Right lobe of liver (tissue), 6 donors: ENCODE results near the gene NKG7. TPM values are rescaled to one million over a fixed set of nuclear protein-coding genes. Genes with fewer than 3 reads are reported as not detected.
A peak's percentile ranks its signal among the peaks of the same experiment; 100 is the strongest.

Experiments used
- ATAC-seq, 4 donors: fragments of 200-7000 bp; cut with Tn5 transposase; one replicate each; pipeline ENCODE4 v1.9.1; 2020; ENCODE audit warnings: mild to moderate bottlenecking in 4 of 4, moderate library complexity in 4 of 4
- DNase-seq, 3 donors: peaks; one replicate each; pipeline ENCODE4 v3.0.0-alpha.2; 2020
- H3K27ac ChIP-seq, 3 donors: fragments of 200-600 bp; one replicate each; pipeline ENCODE4 v1.8.0; 2022
- H3K27me3 ChIP-seq, 2 donors: fragments of 200-600 bp; one replicate each; pipeline ENCODE4 v1.8.0; 2022
- H3K36me3 ChIP-seq, 4 donors: fragments of 200-600 bp; sonication (generic) in 1 of 4; one replicate each; pipeline versions ENCODE4 v1.5.1 to v1.8.0; 2017 to 2022; ENCODE audit warnings: control low read depth in 1 of 4
- H3K4me1 ChIP-seq, 4 donors: fragments of 200-600 bp; sonication (generic) in 1 of 4; one replicate each; pipeline versions ENCODE4 v1.5.1 to v1.8.0; 2017 to 2022; ENCODE audit warnings: control low read depth in 1 of 4
- H3K4me3 ChIP-seq, 3 donors: fragments of 200-600 bp; one replicate each; pipeline ENCODE4 v1.8.0; 2022
- H3K9me3 ChIP-seq, 4 donors: fragments of 200-600 bp; sonication (generic) in 1 of 4; one replicate each; pipeline versions ENCODE4 v1.5.1 to v1.8.0; 2017 to 2022; ENCODE audit warnings: control low read depth in 1 of 4
- POLR2A ChIP-seq: fragments of 450-650 bp; IDR thresholded peaks from one replicate; pipeline ENCODE4 v1.6.1; 2017; ENCODE audit warnings: antibody characterized with exemption, mild to moderate bottlenecking
- WGBS: methylation state at CpG from one replicate; pipeline ENCODE4 v1.1.6; 2018; ENCODE audit warnings: low coverage, low lambda C conversion rate; ENCODE audit not compliant: insufficient coverage; ENCODE audit errors: missing lambda C conversion rate; 5-methylcytosine and 5-hydroxymethylcytosine counted together
- intact Hi-C, 2 donors: fragments of 100-400 bp; cut with DNase I; formaldehyde crosslinking; loops; one replicate each; pipeline versions ENCODE4 v1.11.2 to v1.14.1; 2022
- total RNA-seq, 6 experiments: library from RNA; depleted of rRNA in 2 of 6; stranded (reverse); fragments of >200 nt in 2 of 6; fragmentation: NEBNext Ultra II Directional in 3 of 6; extraction: Animal tissue kit (Norgen Biotek cat#: 25700) in 3 of 6; gene quantifications; one replicate each; pipeline versions ENCODE4 v1.1.0 to v1.2.4, GENCODE V29; 2016 to 2023
- TF ChIP-seq, protein P1 (sequence below), 4 donors: fragments of 200-600 bp in 3 of 4; fragments of 450-650 bp in 1 of 4; IDR thresholded peaks; one replicate each; pipeline versions ENCODE4 v1.5.1 to v1.8.0; 2016 to 2022; ENCODE audit warnings: antibody characterized with exemption in 4 of 4, mild to moderate bottlenecking in 2 of 4
- donor health status: DM: no; HTN: yes; CAD: no.
- donor health status: DM: no; HTN: no; CAD: no.
- donor health status: DM: no; HTN: no; CAD: no.
- donor health status: DM: no; HTN: yes; CAD: no.
- donor health status: DM: no; HTN: yes; CAD: no.

NKG7 gene
- total RNA-seq, 6 experiments from 2014 or later: 1.7 to 7.7 (median 4.1) TPM

DNA sequence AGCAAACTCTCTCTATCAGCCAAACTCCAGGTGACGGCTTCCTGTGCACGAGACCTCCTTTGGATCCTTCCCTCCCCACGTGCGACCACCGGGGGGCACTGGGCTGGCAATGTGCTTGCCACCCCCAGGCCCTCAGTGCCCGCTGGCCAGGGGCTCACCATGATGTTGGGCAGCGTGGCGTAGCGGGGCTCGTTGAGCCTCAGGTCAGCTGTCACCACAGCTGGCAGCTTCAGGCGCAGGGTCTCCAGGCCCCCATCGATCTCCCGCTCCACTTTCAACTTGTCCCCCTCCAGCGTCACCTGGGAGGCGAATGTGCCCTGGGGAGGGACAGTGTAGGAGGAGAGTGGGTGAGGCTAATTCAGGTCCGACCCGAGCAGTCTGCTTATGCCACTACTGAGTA is 25.7 kb downstream of the NKG7 start:
- TF ChIP-seq, protein P1, sequence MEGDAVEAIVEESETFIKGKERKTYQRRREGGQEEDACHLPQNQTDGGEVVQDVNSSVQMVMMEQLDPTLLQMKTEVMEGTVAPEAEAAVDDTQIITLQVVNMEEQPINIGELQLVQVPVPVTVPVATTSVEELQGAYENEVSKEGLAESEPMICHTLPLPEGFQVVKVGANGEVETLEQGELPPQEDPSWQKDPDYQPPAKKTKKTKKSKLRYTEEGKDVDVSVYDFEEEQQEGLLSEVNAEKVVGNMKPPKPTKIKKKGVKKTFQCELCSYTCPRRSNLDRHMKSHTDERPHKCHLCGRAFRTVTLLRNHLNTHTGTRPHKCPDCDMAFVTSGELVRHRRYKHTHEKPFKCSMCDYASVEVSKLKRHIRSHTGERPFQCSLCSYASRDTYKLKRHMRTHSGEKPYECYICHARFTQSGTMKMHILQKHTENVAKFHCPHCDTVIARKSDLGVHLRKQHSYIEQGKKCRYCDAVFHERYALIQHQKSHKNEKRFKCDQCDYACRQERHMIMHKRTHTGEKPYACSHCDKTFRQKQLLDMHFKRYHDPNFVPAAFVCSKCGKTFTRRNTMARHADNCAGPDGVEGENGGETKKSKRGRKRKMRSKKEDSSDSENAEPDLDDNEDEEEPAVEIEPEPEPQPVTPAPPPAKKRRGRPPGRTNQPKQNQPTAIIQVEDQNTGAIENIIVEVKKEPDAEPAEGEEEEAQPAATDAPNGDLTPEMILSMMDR (IDR thresholded peaks at IDR 0.05): no peak
- TF ChIP-seq POLR2A: no peak
- Histone ChIP-seq H3K36me3 (peaks cover 0 to 49% (median 24%) of the 10 kb centered on the region in 4 donors), H3K9me3 (no peaks in the 10 kb centered on the region), H3K27ac (no peak overlapping the region), H3K4me3 (no peak overlapping the region), H3K4me1 (peaks cover 0 to 35% (median 6%) of the 10 kb centered on the region in 4 donors), H3K27me3 (no peaks in the 10 kb centered on the region)
- intact Hi-C loops: no loop called here
- no peak for DNase-seq
- no peak for ATAC-seq
- WGBS: 84% methylated on average over 8 of the region's 17 CpGs

DNA sequence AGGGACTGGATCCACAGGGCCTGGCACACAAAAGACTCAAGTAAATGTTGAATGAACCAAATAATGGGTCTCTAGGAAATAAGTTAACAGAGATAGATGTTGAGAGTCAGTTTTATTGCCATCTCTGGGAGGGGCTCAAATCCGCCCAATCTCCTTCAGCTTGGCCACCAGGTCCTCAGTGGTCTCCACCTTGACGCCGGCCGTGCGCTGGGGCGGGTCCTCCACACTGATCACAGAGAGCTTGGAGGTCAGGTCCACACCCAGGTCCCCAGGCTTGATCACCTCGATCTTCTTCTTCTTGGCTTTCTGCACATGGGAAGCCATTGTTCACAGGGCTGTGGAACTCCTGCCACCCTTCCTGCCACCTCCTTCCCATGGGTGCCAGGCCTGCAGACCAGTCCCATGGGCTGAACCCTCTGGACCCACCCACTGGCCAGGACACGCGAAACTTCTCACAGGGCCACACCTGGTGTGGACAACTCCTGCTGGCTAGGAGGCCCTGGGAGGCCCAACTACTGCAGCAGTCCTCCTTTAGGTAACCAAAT is 27.3 kb downstream of the NKG7 start:
- no peak for TF ChIP-seq POLR2A
- TF ChIP-seq, protein P1 (IDR thresholded peaks at IDR 0.05): no peak
- DNase-seq (no peak), ATAC-seq (no peak)
- no peaks in the 10 kb centered on the region for H3K9me3 ChIP-seq
- peaks cover 0 to 27% (median 6%) of the 10 kb centered on the region in 4 donors for H3K4me1 ChIP-seq
- H3K4me3 ChIP-seq: no peak overlapping the region
- H3K27me3 ChIP-seq: no peaks in the 10 kb centered on the region
- 100% methylated on average over 1 of the region's 9 CpGs for WGBS
- intact Hi-C loops: no loop called here
- peaks cover 0 to 37% (median 17%) of the 10 kb centered on the region in 4 donors for H3K36me3 ChIP-seq
- no peak overlapping the region for H3K27ac ChIP-seq

DNA sequence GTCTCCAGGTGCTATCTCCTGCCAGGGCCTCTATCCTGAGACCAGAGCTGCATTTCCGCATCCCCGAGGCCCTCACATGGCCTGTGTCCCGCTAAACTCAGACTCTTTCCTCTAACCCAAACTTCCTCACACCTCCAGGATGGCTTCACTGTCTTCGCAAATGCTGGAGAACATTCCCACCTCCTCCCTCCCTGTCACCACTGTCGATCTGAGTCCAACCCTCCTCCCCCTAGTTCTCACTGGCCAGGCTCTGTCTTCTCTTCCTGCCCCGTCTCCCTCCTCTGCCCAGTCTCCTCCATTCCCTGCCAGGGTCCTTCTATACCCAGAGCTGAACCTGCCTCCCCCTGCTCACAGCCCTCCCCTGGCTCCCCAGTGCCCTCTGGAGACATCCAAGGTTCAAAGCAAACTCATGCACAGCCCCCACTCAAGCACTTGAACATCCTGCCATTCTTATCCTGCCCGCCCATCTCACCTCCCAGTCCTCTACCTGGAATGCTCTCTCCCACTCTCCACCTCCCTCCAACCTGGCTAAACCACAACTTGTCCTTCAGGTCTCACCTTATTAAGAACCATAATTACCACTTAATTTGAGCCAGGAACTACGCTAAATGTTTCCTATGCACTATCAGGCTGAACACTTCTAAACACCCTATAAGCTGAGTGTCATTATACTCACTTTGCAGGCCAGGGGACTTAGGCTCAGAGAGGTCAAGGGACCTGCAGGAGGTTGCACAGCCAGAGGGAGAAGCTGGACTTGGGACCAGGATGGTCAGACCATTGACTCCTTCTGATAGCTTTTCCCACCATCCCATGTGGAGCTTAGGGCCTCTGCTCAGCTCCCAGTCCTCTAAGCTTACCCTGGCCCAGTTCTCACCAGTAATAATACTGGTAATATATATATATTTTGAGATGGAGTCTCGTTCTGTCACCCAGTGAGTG is 29.6 kb downstream of the NKG7 start:
- H3K27ac ChIP-seq: no peak overlapping the region

DNA sequence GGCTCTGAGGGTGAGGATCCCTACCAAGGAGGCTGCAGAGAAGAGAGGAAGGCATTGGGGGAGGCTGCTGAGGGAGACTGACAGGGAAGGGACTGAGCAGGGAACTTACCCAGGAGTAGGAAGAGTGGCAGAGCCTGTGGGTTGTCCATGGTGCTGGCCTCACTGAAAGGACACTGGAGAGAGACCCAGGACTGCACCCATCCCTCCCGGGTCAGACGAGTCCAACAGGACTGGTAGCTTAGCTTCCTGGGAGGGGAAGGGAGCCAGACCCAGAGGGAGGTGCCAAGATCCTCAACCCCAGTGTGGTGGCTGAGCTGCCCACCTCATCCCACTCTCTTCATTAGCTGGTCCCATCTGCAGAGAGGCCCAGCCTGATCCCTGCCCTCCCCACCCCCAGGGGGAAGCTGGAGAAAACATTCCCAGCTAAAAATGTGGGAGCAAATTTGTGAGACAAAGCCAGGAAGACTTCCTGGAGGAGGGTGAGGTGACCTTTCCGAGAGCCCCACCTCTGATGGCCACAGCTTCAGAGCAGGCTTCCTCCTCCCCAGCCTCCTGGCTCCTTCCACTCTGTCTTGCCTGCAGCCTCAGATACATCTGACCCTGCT is 30.4 kb downstream of the NKG7 start, which contains the start of gene VSIG10L:
VSIG10L (minus strand) TSS at position 164 of the 605 bp plus-strand sequence; CDS start at position 149, 15 bp downstream.
- H3K27me3 ChIP-seq: no peaks in the 10 kb centered on the region
- peak within 1 kb of the TSS in 1 of 3 donors; percentile 33 for H3K27ac ChIP-seq
- peaks cover 0 to 18% (median 0%) of the 10 kb centered on the region in 4 donors for H3K4me1 ChIP-seq
- intact Hi-C loops: no loop called here
- H3K36me3 ChIP-seq: peaks cover 0 to 22% (median 11%) of the 10 kb centered on the region in 4 donors
- no peaks in the 10 kb centered on the region for H3K9me3 ChIP-seq
- WGBS: 60% methylated on average over 1 of the region's 3 CpGs
- ATAC-seq (no peak), DNase-seq (no peak)
- no peak within 1 kb of the TSS for H3K4me3 ChIP-seq
- TF ChIP-seq POLR2A: no peak
- TF ChIP-seq, protein P1 (IDR thresholded peaks at IDR 0.05): no peak

More for the DNA sequence above, 29.6 kb downstream of the NKG7 start:
- Histone ChIP-seq H3K27me3 (no peaks in the 10 kb centered on the region), H3K4me3 (no peak overlapping the region), H3K4me1 (peaks cover 0 to 25% (median 1%) of the 10 kb centered on the region in 4 donors), H3K9me3 (no peaks in the 10 kb centered on the region), H3K36me3 (peaks cover 0 to 27% (median 12%) of the 10 kb centered on the region in 4 donors)
- DNase-seq (no peak), ATAC-seq (no peak)
- TF ChIP-seq POLR2A: no peak
- TF ChIP-seq, protein P1 (IDR thresholded peaks at IDR 0.05): no peak
- intact Hi-C loops: no loop called here
- WGBS: 56% methylated on average over 6 of the region's 9 CpGs
